ENCODE measurements around the gene CHRNA3.
"Not testable (repeated sequence)": the region's sequence is repeated elsewhere in the genome, so short reads cannot be mapped to it uniquely, and the experiment has no call there.

Gene CHRNA3

GRCh38 chr15:78620021-78620526 lies 722 bp downstream of the CHRNA3 start:
- DNase-seq (ENCODE audit: low read depth, low spot score), result no peak
- peak overlapping the region; percentile 64 for H3K4me3 ChIP-seq (ENCODE audit: low read length)

- no peak for DNase-seq (ENCODE audit: low read depth, low spot score)
- H3K4me3 ChIP-seq (ENCODE audit: low read length), result peak overlapping the region; percentile 64
These were observed 1.5 kb downstream of the CHRNA3 start for GRCh38 chr15:78619022-78619950.

GRCh38 chr15:78618490-78618934 lies 2.3 kb downstream of the CHRNA3 start:
- peak; percentile 82 for DNase-seq (ENCODE audit: low read depth, low spot score)
- H3K4me3 ChIP-seq (ENCODE audit: low read length), result no peak overlapping the region

GRCh38 chr15:78618064-78618463 lies 2.7 kb downstream of the CHRNA3 start:
- no peak for DNase-seq (ENCODE audit: low read depth, low spot score)
- no peak overlapping the region for H3K4me3 ChIP-seq (ENCODE audit: low read length)

- DNase-seq (ENCODE audit: low read depth, low spot score), result no peak
These were observed 3.3 kb downstream of the CHRNA3 start for GRCh38 chr15:78617516-78617915.

GRCh38 chr15:78617076-78617475 lies 3.7 kb downstream of the CHRNA3 start:
- no peak overlapping the region for H3K4me3 ChIP-seq (ENCODE audit: low read length)
- DNase-seq (ENCODE audit: low read depth, low spot score), result no peak

More at GRCh38 chr15:78617516-78617915, 3.3 kb downstream of the CHRNA3 start:
- no peak overlapping the region for H3K4me3 ChIP-seq (ENCODE audit: low read length)

GRCh38 chr15:78616506-78616905 lies 4.3 kb downstream of the CHRNA3 start:
- DNase-seq (ENCODE audit: low read depth, low spot score), result no peak
- no peak overlapping the region for H3K4me3 ChIP-seq (ENCODE audit: low read length)

- no peak overlapping the region for H3K4me3 ChIP-seq (ENCODE audit: low read length)
- DNase-seq (ENCODE audit: low read depth, low spot score), result no peak
These were observed 5.6 kb downstream of the CHRNA3 start for GRCh38 chr15:78615151-78615589.

- no peak for DNase-seq (ENCODE audit: low read depth, low spot score)
- H3K4me3 ChIP-seq (ENCODE audit: low read length), result no peak overlapping the region
These were observed 6.8 kb downstream of the CHRNA3 start for GRCh38 chr15:78614021-78614420.

- not testable (repeated sequence) for DNase-seq (ENCODE audit: low read depth, low spot score); H3K4me3 ChIP-seq (ENCODE audit: low read length)
These were observed 11.2 kb downstream of the CHRNA3 start for GRCh38 chr15:78609551-78609950.

GRCh38 chr15:78605680-78606079 lies 15.1 kb downstream of the CHRNA3 start:
- no peak for DNase-seq (ENCODE audit: low read depth, low spot score)
- H3K4me3 ChIP-seq (ENCODE audit: low read length), result no peak overlapping the region

- DNase-seq (ENCODE audit: low read depth, low spot score), result no peak
- no peak overlapping the region for H3K4me3 ChIP-seq (ENCODE audit: low read length)
These were observed 15.6 kb downstream of the CHRNA3 start for GRCh38 chr15:78605201-78605600.

GRCh38 chr15:78604420-78604819 lies 16.4 kb downstream of the CHRNA3 start:
- DNase-seq (ENCODE audit: low read depth, low spot score), result no peak
- no peak overlapping the region for H3K4me3 ChIP-seq (ENCODE audit: low read length)

GRCh38 chr15:78603467-78603866 lies 17.3 kb downstream of the CHRNA3 start:
- H3K4me3 ChIP-seq (ENCODE audit: low read length), result no peak overlapping the region
- DNase-seq (ENCODE audit: low read depth, low spot score), result no peak

GRCh38 chr15:78599189-78599588 lies 21.6 kb downstream of the CHRNA3 start:
- H3K4me3 ChIP-seq (ENCODE audit: low read length), result no peak overlapping the region
- no peak for DNase-seq (ENCODE audit: low read depth, low spot score)

GRCh38 chr15:78598348-78598747 lies 22.4 kb downstream of the CHRNA3 start:
- no peak for DNase-seq (ENCODE audit: low read depth, low spot score)
- H3K4me3 ChIP-seq (ENCODE audit: low read length), result no peak overlapping the region

GRCh38 chr15:78597583-78597982 lies 23.2 kb downstream of the CHRNA3 start:
- no peak for DNase-seq (ENCODE audit: low read depth, low spot score)
- H3K4me3 ChIP-seq (ENCODE audit: low read length), result no peak overlapping the region

GRCh38 chr15:78574944-78575343 lies 45.9 kb downstream of the CHRNA3 start:
- H3K4me3 ChIP-seq (ENCODE audit: low read length), result no peak overlapping the region

GRCh38 chr15:78573416-78573815 lies 47.4 kb downstream of the CHRNA3 start:
- DNase-seq (ENCODE audit: low read depth, low spot score), result no peak
- H3K4me3 ChIP-seq (ENCODE audit: low read length), result no peak overlapping the region

More at GRCh38 chr15:78574944-78575343, 45.9 kb downstream of the CHRNA3 start:
- no peak for DNase-seq (ENCODE audit: low read depth, low spot score)

GRCh38 chr15:78571382-78571781 lies 49.4 kb downstream of the CHRNA3 start:
- no peak for DNase-seq (ENCODE audit: low read depth, low spot score)
- H3K4me3 ChIP-seq (ENCODE audit: low read length), result no peak overlapping the region

Measured in Jurkat, Clone E6-1 (cell line).